Stimulated activated CD4-positive, alpha-beta T cell treated with anti-CD3 and anti-CD28 coated beads, Interleukin-2, amount 100 ng/mL, for 4 hours (primary cell): ENCODE measurements around the gene LCAT.

Experiments
- DNase-seq: peaks from one replicate; pipeline ENCODE4 v3.0.0-alpha.2; 2020; ENCODE audit warnings: low read depth

Gene LCAT

DNA sequence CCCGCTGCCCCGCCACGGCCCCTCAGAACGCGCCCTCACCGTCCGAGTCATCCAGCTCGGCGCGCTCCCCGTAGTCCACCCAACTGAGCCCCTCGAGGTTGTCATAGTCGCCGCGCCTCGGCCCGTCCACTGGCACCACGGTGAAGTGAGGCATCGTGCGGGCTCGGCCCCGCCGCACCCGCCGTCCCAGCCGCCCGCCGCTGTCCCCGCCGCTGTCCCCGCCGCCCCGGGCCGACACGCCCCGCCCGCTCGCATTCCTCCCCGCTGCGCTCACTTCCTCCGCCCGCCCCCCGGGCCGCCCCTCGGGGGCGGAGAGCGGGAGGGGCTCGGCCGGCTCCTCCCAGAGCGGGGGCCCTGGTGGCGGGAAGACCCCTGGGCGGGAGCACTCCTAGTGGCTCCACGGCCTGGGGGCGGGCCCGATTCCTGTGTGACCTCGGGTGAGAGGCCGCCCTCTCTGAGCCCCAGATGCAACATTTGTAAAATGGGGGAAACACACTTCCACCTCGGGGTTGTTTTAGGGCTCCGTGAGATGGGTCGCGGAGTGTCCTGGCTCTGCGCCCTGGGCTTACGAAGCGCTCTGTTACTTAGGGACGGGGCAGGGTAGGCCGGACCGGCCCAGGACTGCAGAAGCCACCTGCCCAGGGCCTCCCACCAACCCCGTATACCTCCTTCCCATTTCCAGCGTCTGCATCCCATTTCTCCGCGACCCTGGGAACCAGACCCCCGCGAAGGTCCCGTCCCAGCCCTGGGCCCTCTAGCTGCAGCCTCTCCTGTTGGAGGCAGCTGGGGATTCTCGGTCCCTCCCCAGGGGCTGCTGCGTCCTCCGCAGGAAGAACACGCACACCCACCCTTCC lies 24.7 kb upstream of the LCAT start, which contains the start of gene SLC12A4:
Gene SLC12A4, minus strand, starts transcription at position 238 of the 854 bp plus-strand sequence. Its CDS starts 84 bp downstream, at position 154.
- peak; percentile 69 for DNase-seq

DNA sequence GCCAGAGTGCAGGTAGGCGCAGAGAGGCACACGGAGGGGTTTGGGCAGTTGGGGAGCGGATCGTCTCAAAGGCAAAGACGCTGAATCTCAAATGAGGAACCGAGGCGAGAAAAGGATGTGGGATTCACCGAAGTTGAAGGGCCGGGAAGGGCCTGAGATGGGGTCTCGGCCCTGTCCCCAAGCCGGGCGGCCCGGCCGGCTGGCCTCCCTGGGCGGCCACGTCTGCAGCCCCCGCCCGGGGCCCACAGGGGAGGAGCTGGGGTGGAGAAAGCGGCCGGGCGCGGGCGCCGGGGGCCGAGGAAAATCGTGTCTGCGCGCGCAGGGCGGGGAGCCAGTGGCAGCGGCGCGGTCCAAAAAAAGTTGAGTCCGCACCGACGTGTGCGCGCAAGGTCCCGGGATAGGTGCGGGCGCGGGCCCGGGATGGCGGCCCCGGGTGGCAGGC lies 24.1 kb upstream of the LCAT start:
- no peak for DNase-seq

DNA sequence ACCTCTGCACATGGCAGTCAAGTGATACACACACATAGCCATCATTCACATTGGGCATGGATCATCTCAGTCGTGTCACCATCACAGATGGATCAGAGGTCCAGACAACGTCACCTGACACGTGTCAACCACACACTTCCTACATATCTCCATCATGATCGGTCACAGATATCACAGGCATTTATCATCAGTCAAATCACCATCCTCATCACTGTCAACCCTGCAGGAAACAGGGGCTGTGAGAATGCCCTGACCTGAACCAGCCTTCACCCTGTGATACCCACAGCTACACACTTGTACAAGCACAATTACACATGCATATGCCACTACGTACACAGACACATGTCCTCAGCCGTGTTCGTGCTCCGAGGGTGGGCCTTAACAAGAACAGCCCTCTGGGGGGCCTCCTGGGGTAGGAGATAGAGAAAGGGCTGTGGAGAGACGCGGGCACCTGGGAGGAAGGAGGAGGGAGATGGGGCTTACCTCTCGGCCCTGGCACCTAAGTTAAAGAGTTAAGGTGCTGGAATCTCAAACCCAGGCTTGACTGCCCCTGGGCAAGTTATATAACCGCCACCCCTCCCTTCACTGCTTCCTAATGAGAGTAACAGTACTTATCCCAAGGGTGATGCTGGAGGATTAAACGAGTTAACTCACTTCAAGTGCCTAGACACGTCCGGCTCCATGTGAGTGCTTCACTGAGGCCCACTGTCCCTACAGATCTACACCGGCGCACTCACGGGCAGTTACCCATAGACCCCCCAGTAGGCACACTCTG lies 23.4 kb upstream of the LCAT start:
- no peak for DNase-seq

DNA sequence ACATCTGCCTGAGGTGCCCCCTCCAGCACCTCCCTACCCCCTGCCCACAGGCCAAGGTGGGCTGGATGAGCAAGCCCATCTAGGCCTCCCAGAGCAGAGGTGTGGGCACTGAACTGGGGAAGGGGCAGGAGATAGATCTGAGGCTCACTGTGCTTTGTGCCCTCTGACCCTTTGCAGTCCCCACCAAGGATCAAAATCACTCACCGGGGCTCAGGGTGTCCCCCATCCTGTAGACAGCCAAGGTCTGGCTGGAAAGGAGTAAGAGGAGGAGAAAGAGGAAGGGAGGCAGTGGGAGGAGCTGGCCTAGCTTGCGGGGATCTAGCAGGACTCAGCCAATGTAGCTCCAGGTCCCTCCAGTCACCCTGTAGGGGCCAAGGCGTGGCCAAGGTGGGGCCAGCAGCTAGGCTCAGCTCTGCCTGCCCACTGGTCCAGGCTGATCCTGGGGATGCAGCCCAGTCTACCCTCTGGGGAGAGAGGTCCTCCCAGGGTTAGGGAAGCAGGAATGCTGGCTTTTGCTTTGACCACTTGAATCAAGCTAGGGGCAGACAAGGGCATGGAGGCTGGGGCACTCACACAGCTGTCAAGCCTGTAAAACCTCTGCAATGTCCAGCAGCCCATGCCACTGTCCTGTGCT lies 22.7 kb upstream of the LCAT start:
- no peak for DNase-seq

DNA sequence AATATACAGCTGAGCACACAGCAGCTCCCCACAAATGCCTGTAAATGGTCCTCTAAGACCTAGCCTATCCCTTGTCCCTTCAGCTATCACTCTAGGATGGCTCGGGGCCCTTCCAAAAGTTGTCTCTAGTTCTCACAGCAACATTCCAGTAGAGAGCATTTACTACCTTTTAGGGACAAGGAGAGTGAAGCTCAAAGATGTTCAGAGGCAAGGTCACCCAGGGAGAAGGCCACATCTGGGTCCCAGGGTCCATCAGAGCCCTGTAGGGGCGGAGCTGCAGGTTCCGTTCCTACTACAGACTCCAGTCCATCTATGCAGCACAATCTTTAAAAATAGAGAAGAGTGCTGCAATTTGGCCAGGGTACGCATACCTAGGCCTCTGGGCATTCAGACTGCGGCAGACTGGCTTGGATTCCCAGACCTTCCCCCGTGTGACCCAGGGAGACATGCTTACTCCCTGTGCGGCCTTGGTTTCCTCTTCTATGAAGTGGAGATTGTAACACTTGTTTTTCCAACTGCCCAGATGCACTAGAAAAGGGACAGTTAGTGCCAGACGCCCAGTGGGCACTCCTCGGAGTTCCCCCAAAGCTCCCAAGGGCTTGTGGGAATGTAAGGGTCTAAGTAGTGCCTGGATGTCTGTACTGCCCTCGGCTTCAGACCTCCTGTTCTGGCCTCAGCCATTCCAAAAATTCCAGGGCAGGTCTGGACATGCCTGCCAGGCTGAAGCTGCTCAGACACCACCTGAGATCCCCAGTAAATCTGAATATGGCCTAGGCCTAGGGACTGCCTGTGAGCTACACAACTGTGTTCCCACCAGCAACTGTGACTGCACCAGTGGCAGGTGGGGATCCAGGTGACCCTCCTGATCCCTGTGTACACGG lies 22.0 kb upstream of the LCAT start:
- DNase-seq: no peak

DNA sequence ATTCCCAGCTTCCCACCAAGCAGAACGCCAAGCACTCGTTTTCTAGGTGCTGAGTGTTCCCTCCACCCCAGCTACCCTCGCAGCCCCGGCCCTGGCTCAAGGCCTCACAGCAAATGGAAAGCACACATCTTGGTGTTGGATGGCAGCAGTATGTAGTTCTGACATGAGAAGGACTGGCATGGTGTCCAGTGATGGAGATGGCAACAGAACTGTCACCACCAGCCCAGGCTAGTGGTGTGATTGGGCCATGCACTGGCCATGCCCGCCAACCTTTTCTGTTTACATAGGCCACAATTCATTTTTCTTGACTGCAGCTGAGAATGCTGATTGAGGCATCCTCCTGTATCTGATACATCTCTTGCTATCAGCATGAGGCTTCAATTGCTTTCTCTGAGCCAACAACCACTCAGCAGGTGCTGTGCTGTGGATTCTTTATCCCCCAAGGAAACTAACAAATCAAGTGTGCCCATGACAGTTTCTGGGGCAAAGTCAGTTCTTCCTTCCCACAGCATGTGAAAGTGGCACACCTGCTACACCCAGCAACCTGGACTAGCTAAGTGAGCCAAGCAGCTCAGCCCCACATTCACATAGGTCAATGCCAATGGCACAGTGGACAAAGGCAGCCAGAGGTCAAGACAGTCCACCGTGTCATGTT lies 20.7 kb upstream of the LCAT start:
- no peak for DNase-seq

DNA sequence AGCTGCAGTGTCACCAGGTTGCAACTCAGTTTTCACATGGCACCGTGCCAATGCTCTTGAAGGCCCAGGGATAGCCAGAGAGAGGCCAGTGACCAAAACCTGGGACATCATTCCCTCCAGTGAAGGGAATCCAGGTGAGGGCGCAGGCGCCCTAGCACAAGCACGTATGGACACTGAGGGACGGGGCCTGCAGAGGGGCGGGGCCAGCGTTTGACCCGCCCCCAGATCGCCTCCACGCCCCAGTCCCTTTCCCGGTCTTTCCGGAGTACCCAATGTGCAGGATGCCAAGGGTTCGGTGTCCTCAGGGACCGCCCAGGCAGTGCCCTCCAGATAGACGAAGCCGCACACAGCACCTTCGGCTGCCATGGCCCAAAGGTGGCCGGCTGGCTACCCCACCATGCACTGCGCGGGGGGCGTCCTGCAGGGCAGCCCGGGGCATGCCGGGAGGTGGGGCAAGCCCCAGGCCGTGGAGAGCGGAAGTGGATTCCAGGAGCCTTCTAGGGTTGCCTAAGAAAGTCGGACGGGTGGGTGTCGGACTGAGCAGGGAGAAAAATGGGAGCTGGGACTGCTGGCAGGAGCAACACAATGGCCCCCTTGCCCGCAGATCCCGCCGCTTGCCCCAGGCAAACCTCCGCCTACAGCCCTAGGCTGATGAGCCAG lies 19.9 kb upstream of the LCAT start:
- DNase-seq: no peak

DNA sequence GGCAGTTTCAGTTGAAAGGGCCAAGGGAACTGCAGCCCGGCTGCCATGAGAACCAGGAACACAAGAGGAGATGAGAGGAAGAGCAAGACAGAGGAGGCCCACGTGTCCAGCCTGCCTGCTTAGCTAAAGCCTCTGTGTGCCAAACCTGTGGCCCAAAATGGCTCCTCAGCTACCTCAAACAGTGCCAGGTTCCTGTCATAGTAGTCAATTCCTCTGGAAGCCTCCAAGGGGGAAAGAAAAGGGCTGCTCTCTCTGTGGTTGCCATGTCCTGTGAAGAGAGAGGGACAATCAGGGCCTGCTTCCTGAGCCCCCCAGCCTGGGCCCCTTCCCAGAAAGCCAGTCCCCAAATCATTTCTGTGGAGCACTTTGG lies 19.4 kb upstream of the LCAT start:
- no peak for DNase-seq

DNA sequence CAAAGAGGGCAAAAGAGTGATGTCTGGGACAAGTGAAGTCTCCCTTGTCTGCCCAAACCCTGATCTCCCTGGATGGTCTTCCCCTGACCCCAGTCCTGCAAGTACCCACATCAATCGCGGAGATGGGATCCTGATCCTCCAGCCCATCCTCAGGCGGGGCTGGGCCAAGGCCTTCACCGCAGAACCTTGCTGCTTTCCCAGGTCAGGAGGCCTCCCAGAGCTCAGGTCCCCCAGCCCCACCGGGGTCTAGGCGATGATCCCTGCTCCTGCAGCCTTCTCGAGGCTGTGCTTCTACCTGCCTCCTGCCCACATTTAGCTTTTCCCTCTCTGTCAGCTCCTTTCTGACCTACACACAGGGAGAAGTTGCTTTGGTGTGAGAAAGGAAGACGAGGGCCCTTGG lies 18.2 kb upstream of the LCAT start:
- no peak for DNase-seq

DNA sequence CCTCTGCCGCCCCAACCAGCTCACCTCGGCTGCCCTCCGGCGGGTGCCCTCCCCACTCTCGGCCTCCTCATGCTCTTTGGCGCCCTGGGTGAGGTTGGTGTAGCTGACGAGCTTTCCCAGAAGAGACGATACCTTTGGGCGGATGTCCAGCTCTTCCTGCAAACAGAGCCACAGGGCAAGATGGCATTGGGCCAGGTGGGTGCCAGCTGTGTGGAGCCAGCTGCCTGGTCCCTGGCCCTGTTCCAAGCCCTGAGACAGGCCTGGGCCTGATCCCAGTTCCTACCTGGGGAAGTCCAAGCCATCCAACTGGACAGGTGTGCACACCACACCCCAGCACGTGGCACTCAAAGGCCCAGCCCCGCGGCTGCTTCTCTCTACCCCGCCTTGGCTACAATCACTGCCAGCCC lies 17.6 kb upstream of the LCAT start:
- no peak for DNase-seq

DNA sequence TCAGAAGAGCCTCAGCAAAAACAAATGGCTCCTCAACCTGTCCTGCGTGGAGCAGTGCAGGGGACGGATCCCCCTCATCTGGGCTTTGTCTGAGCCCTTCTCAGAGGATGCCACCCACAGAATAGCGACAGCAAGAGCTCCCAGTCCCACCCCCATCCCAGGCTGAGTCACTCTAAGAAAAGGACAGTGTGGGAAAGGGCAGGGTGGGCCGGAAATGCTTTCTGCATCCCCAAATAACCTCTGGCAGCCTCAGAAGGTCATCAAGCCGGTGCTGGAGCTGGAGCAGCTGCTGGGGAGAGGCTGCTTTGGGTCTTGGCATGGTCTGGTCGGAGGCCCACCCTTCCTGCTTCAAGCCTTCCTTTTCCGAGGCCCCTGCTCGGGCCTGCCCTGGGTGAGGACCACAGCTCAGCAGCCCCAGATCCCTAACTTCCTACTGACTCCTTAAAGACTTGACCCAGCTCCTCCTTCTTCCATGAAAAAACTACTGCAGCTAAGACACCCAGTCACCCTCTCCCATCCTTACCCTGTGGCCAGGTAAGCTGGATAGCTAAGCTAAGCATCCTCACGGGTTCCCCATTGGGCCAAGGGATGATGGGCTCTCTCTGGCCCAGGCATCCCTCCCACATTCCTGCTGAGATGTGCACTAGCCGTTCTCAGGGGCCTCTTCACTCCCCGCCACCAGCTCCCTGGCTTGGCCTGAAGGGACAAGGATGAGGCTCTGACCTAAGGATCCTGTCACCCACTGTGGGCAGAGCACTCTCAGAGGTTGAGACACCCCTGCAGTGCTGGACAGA lies 15.8 kb upstream of the LCAT start:
- DNase-seq: no peak

DNA sequence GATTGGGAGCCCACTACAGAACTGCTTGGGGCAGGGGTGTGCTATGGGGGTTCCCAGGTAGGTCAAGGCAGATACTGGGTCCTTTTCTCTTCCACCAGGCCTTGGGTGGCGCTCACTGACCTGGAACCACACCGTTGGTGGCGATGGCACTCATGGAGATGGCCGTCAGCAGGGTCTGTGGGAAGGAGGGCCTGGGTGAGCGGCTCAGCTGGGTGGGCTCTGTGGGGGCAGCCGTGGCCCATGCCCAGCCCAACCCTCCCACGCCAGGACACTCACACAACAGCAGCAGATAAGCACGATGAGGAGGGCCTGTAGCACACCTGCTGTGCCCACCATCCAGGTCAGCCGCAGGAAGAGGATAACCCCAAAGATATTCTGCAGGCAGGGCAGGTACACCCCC lies 13.7 kb upstream of the LCAT start:
- DNase-seq: no peak

DNA sequence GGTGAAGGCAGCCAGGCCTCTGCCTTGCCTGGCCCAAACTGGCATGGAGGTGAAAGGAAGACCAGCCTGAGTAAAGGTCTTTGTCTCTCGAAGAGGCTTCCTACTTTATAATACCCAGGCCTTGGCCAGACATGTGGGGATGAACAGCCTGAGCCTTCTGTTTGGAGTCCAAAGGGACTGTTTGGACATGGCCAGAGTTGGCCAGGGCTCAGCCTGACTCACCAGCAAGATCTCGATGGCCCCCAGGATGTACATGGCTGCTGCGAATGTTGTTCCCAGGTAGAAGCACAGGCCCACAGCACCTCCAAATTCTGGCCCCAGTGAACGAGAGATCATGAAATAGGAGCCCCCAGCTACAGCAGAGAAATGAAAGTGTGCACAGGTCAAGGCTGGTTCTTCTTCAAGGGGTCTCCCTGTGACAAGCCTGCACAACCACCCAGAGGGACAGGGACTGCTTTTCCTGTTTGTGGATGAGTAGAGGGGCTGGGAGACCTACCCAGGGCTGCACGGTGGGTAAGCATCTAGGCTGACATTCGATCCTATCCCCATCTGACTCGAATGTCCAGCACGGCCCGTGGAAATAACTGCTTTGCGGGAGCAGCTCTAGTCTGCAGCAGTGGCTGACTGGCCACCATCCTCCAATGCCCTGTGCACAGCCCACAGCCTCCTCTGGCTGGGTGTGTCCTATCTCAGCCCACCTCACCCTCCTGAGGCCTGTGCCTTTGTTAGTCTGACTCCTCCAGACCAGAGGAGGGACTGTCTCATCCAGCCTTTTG lies 10.7 kb upstream of the LCAT start:
- no peak for DNase-seq

DNA sequence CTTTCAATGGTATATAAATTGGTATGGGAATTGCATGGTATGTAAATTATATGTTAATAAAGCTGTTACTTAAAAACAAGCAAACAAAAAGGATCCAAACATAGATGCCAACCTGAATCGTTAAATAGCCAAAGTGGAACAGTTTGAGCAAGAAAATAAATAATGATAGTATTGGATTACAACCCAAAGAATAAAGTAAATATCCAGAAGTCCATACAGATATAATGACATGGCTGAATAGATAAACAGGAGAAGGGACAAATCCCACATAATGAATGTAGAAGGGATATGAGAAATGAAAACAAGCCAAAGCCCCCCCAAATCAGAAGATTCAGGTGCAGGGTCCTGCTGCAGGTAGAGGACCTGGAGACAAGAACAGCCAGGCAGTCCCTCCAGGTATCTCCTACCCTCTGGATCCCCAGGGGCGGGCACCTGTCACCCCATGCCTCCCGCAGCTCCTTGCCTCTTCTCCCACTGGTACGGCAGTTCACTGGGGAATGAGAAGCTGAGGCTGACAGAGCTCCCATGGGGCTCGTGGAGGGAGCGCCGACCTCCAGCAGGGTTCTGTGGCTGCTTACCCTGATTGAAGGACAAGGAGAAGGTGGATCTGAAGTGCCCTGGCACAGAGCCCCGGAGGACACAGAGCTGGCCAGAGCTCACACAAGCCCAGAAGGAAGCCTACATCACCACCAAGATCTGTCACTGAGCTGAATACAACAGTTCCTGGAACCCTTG lies 9.9 kb upstream of the LCAT start:
- DNase-seq: no peak

DNA sequence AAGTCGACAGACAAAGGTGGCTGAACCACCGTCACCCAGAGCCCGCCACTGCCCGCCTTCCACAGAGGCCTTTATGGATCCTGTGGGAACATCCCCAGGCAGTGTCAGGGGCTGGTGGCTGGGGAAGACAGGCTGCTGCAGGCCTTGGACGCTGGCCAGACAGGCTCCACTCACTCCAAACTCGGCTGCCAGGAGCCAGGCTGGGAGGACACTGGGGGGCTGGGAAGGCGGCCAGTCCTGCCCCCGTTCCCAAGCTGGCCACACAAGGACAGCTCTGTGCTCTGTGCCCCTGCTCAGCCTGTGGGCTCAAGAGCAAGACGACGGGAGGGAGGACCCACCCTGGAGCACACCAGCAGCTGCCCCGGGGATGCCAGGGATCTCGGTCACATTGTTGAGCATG lies 7.6 kb upstream of the LCAT start:
- no peak for DNase-seq

DNA sequence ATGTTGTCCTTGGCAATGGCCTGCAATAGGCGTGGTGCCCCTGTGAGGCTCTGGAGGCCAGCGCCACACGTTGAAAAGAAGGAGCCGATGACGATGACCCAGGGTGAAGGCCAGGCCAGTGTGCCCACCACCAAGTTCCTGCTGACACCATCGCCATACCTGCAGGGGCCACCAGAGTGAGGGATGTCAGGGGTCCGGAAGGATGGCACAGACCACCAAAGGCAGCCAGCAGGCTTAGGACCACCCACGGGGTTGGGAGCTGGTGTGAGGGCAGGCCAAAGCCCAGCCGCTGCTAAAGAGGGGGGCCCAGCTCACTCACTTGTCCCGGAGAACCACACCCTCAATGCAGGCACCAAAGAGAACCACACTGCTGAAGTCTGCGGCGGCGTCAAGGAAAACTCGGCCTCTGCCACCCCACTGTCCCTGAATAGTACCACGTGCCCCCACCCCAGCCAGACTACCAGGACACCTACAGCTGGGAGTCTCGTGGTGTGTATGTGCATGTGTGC lies 6.5 kb upstream of the LCAT start:
- no peak for DNase-seq

DNA sequence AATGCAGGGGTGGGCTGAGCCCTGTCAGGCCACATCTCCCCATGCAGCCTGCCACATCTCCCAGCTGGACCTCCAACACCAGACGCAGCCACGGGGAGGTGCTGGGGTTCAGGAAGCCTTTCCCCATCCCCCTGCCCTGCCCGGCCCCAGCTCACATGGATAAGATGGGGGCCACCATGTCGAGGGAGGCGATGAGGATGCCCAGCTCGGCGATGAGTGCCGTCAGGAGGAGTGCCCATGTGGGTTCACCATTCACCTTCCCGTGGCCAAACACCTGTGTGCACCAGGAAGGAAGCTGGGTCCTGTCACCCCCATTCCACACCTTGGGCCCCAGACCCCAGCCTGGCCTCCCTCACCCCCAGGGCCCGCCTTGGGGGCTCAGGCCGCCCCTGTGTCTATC lies 5.7 kb upstream of the LCAT start:
- DNase-seq: no peak

DNA sequence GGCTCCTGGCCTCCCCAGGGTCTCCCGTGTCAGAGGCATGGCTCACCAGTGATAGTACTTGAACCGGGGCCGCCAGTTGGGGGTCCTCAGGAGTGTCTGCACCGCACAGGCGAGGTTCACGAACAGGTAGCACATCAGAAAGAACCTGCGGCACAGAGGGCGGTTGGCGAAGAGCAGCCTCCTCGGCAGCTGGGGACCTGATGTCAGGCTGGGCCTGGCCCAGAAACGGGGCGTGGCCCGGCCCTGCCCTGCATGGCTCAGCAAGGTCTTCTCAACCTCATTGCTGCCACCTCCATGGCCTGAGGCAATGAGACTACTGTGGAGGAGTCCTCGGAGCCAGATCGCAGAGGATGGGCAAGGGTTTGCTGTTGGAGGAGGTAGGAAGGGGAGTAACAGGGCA lies 4.1 kb upstream of the LCAT start:
- DNase-seq: no peak
